Measurements from ENCODE around the gene GINM1.

Gene GINM1

DNA sequence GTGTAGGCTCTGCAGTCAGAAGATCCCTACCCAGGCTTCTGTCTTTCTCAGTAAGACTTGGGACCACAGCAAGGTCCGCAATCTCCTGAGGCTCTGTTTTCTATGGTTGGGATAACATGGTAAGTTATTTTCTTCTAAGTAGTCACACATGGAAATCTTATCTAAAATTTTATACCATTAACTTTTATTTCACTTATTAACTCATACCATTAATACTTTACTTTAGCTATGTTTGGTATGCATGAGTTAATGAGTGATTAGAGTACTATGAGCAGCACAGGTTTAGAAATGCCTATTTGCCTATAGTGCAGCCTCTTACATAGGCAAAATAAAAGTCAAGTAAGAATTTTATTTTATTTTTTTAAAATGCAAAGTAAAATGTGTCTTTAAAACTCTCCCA, 27.2 kb downstream of the GINM1 start:
- no peak for DNase-seq (ENCODE audit: low read depth, low spot score)

DNA sequence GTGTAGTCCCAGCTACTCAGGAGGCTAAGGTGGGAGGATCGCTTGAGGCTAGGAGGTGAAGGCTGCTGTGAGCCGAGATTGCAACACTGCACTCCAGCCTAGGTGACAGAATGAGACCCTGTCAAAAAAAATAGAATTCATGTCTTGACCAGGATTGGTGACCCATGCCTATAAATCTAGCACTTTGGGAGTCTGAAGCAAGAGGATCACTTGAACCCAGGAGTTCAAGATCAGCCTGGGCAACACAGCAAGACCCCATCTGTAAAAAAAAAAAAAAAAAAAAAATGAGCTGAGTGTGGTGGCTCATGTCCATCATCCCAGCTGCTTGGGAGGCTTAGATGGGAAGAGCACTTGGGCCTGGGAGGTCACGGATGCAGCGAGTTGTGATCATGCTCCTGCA, 34.3 kb downstream of the GINM1 start:
- no peak for DNase-seq (ENCODE audit: low read depth, low spot score)

DNA sequence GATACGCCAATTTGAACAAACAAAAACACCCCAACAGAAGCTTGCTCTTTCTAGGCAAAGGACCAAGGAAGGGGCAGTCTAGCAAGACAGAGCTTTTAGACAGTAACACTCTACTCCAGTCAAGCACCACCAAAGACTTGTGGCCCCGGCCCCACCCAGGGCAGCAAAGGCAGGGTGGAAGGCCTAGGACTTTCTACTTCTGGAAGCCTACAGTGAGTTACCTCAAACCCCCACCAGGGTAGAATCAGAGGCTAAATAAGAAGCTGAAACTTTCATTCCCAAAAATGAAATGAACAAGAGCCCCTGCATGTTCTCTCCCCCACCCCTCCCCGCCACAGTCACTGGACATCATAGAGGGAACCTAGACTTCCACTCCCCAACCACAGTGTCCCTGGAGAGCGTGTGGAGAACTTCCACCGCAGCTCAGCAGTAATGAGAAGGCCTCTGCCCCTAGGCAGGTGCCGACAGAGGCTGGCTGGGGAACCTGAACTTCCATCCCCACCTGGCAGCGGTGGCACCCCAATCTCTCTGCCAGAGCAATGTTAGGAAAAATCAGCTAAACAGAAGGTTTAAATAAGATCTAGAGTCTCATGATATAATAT, 42.3 kb downstream of the GINM1 start:
- DNase-seq (ENCODE audit: low read depth, low spot score): no peak

DNA sequence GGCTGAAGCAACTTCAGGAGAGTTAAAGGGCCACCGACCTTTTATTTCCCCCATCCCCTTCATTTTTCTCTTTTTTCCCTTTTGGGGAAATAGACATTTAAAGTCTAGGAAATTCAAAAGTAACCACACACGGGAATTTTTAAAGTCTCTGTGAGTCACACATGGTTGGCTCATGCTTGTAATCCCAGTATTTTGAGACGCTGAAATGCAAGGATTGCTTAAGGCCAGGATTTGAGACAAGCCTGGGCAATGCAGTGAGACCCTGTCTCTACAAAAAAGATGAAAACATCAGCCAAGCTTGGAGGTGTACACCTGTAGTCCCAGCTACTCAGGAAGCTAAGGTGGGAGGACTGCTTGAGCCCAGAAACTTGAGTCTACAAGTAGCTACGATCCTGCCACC, 48.2 kb downstream of the GINM1 start:
- no peak for DNase-seq (ENCODE audit: low read depth, low spot score)

DNA sequence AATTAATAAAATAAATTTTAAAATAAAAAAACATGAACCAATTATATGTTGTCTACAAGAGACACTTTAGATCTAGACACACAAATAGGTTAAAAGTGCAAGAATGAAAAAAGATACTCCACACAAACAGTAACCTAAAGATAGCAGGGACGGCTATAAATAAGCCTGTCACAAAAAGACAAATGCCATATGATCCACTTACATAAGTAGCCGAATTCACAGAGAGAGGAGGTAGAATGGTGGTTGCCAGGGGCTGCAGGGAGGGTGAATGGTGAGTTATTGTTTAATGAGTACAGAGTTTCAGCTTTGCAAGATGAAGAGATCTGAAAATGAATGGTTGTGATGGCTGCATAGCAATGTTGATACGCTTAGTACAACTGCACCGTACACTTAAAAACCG, 49.6 kb downstream of the GINM1 start:
- DNase-seq (ENCODE audit: low read depth, low spot score): no peak

DNA sequence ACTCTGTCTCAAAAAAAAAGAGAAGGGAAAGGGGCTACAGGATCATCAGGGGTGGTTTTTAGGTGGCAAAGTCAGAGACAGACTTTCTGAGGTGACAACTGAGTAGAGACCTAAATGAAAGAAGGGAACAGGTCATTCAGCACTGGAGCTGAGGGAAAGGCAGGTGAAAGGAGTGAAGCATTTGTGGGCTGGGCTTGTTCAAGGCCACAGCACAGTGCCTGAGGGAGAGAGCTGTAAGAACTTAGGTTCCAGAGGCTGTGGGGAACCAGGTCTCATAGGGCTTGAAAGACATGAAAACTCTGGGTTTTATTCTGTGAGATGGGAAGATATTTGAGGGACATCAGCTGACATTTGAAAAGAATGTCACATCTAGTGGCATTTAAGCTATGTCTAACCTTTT, 61.5 kb downstream of the GINM1 start:
- DNase-seq (ENCODE audit: low read depth, low spot score): no peak

DNA sequence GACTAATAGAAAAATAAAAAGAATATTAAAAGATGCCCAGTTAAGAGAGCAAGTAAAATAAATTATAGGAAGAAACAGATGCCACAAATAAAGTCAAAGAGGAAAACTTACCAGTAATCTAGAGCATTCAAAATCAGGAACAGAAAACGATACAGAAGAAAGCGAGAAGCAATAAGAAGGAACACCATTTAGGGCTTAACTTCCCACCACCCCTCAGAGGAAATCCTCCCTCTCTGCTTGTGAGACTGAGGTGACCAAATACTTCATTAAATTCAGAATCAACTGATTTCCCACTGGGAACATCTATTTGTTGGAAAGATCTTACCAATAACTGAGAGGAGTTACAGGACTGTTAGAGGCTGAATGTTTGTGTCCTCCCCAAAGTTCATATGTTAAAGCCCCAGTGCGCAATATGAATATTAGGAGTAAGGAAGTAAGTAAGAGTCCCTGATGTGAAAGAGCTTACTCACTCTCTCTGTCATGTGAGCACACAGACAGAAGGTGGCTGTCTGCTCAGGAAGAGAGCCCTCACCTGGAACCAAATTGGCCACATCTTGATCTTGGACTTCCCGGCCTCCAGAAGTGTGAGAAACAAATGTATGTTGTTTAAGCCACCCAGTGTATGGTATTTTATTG, 62.8 kb downstream of the GINM1 start:
- no peak for DNase-seq (ENCODE audit: low read depth, low spot score)

DNA sequence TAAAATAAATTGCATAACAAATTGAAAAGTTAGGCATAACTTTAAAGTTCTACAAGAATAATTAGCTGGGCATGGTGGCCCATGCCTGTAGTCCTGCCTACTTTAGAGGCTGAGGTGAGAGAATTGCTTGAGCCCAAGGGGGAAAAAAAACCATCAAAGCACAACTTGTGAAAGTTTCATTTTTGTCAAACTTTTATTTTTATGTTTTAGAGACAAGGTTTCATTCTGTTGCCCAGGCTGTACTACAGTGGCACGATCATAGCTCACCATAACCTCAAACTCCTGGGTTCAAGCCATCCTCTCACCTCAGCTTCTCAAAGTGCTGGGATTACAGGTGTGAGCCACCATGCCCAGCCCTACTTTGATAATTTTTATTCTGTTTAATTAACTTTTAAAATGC, 68.1 kb downstream of the GINM1 start:
- no peak for DNase-seq (ENCODE audit: low read depth, low spot score)

DNA sequence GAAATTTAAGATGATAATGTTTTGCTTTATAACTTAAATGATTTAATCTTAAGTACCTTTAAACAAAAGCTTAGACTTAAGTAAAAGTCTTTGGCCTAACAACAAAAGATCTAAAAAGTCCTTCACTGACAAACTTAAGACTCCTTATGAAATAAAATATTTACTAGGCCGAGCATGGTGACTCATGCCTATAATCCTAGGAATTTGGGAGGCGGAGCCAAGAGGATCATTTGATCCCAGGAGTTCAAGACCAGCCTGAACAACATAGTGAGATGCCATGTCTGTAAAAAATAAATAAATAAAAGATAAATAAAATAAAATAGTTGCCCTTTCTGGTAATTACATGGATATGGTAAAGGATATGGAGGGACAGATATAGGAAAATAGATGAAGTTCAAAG, 69.9 kb downstream of the GINM1 start:
- no peak for DNase-seq (ENCODE audit: low read depth, low spot score)

All from ELF-1 (cell line).